Activated CD4-positive, alpha-beta T cell treated with anti-CD3 and anti-CD28 coated beads, Interleukin-10, Interleukin-2, amounts not matched to agents 100 ng/mL and 50 ng/mL, durations not matched to agents 16 hours and 8 hours (primary cell): ENCODE data around the gene TMEM120B.

Source experiments
- DNase-seq: peaks from one replicate; pipeline ENCODE4 v3.0.0-alpha.2; 2020

The TMEM120B gene

GRCh38 chr12:121823101-121823726 lies 110.7 kb downstream of the TMEM120B start:
- no peak for DNase-seq

- no peak for DNase-seq
Measured at GRCh38 chr12:121823727-121824115, 111.2 kb downstream of the TMEM120B start.

- DNase-seq, result no peak
Measured at GRCh38 chr12:121825041-121825523, 112.5 kb downstream of the TMEM120B start.

- no peak for DNase-seq
Measured at GRCh38 chr12:121826318-121827150, 114.0 kb downstream of the TMEM120B start.

GRCh38 chr12:121827351-121828099 lies 115.0 kb downstream of the TMEM120B start:
- DNase-seq, result no peak

DNA sequence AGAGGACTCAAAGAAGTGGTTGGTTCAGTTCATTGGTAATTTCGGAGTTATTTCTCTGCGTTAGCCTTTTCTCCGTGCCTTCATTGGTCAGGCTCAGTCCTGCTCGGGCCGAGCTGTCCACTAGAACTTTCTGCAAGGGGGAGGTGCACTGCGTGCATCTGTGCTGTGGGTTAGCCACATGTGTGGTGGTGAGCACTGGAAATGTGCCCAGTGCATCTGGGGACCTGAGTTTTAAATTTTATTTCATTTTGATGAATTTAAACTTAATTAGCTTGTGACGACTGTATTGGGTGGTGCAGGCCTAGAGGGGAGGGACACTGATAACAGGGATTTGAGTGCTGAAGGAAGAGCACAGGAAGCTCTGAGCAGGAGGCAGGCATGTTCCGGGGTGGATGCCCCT lies 115.8 kb downstream of the TMEM120B start:
- DNase-seq, result no peak

DNA sequence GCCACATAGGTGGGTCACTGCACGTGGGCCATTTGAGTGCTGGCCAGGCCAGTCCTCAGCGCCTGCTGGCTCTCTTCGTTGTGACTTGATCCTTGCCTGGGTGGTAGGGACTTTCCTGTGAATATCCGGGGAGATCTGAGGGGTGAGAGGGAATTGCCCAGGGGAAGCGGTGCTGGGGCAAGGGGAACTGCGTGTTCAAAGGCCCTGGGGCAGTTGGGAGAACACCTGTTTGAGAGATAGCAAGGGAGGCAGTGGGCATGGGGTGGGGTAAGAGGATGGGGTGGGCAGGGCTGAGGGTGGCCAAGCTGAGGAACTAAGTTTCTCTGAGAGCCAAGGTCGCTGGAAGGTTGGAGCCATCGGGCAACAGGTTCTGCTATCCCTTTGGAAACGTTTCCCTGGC lies 116.3 kb downstream of the TMEM120B start:
- no peak for DNase-seq

DNA sequence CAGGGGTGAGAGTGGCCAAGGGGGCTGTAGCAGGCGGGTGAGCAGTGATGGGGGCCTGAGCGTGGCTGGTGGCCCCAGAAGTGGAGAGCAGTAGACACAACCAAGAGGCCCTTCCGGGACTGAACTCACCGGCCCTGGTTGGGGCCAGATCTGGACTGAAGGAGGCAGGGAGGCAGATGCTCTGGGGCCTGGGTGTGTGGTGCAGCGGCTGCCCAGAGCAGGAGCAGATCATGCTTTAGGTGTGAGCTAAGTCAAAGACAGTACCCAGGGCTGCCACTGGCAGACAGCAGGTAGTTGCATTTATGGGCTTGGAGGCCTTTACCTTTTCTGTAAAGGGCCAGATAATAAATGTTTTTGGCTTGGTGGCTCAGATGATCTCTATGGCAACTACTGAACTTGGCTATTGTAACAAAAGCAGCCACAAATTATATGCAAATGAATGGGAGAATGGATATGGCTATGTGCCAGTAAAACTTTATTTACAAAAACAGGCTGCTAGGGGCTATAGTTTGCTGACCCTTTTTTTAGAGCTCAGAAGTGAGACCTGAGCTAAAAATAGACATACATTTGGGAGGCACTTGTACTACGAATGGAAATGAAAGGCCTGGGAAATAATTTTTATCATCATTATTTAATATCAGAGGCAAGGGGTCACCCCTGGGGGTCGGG lies 116.8 kb downstream of the TMEM120B start:
- DNase-seq, result no peak

DNA sequence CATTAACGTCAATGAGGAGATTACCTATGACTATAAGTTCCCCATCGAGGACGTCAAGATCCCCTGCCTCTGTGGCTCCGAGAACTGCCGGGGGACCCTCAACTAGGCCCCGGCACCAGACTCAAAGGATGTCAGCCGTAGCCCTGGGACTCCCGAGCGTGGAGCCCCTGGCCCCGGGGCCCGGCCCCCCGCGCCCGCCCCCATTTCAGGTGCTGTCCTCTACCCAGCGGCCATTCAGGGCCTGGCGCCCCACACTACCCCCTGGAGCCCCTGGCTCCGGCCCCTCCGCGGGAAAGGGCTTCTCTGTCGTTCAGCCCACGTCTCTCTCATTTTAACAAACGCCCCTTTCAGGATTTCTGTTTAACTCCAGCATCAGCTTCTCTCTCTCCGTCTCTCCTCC lies 117.6 kb downstream of the TMEM120B start:
- DNase-seq, result no peak

DNA sequence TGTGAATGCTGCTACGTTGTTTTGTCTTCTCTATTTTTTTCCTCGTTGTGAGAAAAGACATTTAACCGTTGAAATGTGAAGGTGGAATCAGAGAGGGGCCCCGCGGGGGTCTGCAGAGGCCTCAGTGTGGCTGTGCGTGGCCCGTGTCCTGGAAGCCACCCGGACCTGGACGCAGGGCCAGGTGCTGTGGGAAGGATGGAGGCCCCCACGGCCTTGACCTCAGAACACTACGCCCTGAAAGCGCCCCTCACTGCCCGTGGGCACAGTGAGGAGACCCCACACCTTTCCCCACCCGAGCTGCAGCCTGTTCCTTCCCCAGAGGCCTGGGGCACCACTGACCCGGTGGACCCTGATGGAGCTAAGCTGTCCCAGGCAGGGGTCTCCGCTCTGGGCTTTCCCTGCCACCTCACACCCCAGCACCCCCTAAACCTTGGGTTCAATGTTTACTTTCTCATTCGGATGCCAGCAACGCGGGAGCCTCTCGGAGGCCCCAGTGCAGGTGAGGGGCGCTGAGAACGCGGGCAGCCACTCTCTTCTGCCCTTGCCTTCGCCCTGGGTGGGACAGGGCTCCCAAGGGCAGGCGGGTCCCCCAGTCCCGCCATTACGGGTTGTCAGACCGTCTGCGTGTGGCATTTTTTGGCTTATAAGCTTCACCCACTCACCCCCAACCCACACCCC lies 118.2 kb downstream of the TMEM120B start:
- no peak for DNase-seq
